GM21381 (cell line): ENCODE measurements around the gene KRTCAP2.

Source experiments
- ATAC-seq: cut with Tn5 transposase; IDR thresholded peaks from one replicate; pipeline ENCODE4 v1.9.1; 2021; ENCODE audit warnings: mild to moderate bottlenecking, moderate library complexity; ENCODE audit not compliant: unreplicated experiment

The KRTCAP2 gene

DNA sequence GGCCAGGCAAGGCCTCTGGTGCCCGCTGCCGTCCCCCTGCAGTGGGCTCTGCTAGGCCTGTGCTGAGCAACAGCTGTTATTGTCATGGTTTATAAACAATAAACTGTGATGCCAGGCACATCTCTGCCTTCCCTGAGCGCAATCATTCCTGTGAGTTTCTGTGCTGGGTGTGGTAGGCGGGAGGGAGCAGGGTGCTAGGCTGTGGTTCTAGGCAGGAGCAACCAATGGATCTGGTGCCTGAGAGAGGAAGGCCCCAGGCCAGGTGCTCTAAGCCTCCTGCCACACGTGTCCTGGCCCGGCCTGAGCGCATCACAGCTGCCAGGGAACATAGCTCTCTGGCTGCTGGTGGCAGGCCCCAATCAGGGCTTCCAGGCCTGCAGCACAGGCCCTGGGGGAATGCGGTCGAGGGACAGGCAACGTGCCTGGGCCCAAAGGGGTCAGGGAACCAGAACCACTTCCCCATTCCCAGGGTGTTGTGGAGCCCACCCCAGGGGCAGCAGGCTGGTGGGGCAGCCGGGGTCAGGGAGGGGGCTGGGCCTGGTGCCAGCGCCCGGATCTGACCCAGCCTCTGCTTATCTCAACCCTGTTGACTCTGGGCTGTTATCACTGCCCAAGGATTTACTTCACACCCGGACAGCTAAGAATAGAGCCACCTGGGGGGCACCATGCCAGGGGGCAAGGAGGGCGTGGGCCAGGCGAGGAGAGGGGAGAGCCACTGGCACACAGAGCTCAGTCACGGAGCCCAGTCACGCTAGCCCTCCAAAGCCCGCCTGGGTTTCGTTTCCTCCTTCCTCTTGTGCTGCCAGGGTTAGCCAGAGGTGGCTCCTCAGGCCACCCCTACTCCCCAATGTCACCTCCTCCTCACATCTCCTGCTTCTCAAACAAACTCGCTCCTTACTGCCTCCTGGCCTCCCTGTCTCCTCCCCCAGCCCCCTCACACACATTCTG lies 12.0 kb upstream of the KRTCAP2 start:
- ATAC-seq, result peak; percentile 70

DNA sequence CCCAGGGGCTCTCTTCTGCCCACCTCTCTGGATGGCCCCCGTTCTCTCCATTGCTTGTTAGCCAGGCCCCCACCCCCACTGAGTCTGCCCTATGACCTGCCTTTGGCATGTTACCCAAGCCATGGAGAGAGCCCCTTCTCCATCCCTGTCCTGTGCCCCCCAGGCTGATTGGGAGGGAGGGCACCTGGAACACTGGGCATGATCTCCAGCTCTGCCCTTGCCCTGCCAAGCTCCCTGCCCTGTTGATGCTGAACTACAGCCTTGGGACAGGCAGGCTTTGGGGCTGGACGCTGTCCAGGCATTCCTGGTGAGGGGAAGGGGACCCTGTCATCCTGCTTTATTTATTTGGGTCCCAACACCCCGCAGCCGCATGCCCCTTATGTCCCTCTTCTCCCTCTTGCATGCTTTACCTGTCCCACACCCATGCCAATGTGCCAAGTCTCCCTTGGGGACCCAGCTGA lies 11.3 kb upstream of the KRTCAP2 start:
- ATAC-seq, result no peak

DNA sequence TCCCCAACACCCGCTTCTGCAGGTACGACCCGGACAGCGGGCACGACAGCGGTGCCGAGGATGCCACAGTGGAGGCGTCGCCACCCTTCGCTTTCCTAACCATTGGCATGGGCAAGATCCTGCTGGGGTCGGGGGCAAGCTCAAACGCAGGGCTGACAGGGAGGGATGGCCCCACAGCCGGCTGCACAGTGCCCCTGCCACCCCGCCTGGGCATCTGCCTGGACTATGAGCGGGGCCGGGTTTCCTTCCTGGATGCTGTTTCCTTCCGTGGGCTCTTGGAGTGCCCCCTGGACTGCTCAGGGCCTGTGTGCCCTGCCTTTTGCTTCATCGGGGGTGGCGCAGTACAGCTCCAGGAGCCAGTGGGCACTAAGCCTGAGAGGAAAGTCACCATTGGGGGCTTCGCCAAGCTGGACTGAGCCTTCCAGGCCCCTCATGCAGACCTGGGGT lies 10.7 kb upstream of the KRTCAP2 start:
- no peak for ATAC-seq

DNA sequence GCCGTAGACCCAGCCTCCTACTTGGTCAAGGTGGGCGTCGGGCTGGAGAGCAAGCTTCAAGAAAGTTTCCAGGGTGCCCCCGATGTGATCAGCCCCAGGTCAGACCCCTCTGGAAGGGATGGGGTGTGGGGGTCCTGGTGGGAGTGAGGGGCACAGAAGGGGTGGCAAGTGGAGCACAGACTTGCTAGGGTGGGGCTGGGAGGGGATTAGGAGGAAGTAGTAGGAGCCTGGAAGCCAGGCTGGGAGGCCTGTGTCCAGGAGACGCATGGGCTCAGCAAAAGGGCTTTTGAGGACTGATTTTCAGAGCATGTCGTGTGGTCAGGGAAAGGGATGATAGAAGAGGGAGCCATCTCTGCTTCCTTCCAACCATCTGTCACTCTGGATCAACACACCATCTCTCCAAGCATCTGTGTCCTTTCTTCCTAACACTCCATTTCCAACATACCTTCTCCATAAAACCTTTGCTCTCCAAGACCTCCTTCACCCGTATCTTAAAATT lies 9.0 kb upstream of the KRTCAP2 start:
- ATAC-seq, result no peak

DNA sequence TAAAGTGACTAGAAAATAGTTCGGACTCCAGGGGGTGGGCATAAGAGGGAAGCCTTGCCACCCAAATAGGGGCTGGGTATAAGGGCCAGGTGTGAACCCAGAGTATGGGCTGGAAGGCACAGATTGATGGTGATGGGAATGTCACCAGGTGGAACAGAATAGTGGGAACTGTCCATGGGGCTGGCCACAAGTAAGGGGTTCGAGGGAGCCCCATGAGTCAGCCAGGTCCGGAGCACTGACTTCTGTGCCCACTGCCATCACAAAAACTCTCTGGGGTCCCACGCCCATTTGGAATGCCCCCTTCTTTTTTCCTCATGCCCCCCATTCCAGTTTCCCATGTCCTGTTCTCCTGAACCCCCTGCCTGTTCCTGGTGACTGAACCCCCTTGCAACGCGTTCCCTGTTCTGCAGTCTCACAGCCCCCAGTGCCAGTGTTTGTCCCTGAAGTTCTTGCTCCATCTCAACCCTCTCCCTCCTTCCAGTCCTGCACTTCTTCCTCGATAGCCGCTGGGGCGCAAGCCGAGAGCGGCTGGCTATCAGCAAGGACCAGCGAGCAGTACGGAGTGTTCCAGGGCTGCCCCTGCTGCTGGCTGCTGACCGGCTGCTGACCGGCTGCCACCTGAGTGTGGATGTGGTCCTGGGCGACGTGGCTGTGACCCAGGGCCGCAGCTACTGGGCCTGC lies 8.4 kb upstream of the KRTCAP2 start:
- no peak for ATAC-seq

DNA sequence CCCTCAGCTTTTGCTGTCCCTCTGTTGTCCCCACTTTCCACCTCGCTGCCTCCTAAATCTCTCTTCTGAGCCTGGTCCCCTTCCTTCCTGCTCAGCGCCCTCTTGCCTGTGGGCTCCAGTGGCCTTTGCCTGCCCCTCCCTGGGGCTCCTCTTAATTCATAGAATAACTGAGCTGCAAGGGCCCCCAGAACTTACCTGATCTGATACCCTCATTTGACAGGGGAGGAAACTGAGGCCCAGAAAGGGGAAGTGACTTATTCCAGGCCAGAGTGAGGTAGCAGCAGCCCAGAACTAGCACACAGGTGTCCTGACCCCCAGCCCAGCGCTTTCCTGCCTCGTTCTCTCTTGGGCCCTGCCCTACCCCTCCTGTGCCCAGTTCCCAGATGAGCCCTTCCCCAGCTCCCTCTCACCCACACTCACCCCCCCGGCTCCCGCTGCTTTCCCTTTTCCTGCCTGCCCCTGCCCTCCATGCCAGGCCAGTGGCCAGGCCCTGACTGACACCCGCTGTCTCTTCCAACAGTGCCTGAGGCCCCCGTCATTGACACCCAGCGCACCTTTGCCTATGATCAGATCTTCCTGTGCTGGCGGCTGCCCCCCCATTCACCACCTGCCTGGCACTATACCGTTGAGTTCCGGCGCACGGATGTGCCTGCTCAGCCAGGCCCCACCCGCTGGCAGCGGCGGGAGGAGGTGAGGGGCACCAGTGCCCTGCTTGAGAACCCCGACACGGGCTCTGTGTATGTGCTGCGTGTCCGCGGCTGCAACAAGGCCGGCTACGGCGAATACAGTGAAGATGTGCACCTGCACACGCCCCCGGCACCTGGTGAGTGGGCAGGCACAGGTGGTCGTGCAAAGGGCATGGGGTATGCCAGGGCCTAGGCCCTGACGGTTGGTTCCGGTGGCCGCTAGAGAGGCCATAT lies 6.3 kb upstream of the KRTCAP2 start:
- no peak for ATAC-seq

DNA sequence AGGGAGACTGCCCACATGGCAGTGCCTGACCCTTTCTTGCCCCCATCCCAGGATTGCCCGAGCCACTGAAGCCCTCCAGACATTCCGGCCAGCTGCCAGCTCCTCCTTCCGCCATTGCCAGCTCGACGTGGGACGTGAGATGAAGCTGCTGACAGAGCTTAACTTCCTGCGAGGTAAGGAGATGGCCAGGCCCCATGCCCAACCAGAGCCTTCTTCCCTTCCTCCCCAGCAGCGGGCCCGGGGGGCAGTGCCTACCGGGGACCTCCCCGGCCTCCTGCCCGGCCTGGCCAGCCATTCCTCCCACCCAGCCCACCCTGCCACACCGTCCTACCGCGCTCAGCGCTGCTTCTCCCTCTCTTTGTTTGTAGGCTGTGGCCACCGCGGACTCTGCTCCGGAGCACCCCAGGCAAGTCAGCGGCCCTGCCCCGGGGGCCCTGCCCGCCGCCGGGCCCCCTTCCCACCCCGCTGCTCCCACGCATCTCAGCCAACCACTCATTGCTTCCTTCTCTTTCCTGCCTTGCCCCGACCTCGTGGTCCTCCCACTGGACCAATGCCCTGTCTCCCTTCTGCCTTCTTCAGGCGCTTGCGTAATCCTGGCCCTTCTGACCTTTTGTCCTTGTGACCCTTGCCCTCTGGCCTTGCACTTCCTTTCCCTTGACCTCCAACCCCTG lies 5.5 kb upstream of the KRTCAP2 start:
- no peak for ATAC-seq

DNA sequence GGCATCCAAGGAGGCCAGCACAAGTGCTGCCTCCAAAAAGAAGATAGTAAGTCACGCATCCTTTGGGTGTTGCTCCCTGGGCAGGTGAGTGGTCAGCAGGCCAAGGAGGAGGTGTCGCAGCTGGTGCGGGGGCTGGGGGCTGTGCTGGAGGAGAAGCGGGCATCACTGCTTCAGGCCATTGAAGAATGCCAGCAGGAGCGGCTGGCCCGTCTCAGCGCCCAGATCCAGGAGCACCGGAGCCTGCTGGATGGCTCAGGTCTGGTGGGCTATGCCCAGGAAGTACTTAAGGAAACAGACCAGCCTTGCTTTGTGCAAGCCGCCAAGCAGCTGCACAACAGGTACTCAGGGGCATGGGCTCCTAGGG lies 4.8 kb upstream of the KRTCAP2 start:
- no peak for ATAC-seq

DNA sequence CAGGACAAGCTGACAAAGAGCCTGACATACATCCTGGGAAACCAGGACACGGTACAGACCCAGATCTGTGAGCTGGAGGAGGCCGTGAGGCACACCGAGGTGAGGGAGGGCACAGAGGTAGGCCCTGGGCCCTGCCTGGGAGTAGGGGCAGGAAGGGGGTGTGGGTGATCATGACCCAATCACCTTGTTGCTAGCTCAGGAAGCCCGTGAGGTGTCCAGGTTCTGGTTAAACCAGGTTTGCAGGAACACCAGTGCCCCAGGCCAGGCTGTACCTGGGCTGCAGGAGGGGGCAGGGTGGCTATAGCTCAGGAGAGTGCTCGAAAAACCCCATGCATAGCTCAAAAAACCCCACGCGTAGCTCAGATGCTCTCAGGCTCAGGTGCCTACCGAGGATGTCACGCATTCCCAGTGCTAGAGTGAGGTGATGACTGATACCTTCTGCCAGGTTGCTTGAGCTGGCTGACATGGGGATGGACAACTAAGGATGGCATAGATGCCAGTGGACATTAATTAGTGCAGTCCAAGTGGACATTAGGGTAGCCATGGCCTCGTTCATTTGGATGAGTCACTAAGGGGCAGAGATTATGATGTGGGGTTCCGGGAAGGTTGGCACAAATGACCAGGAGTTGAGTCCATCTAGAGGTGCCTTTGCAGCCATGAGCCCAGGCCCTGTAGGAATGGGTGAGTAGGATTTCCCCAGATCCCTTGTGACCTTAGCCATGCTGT lies 4.3 kb upstream of the KRTCAP2 start:
- ATAC-seq, result no peak

DNA sequence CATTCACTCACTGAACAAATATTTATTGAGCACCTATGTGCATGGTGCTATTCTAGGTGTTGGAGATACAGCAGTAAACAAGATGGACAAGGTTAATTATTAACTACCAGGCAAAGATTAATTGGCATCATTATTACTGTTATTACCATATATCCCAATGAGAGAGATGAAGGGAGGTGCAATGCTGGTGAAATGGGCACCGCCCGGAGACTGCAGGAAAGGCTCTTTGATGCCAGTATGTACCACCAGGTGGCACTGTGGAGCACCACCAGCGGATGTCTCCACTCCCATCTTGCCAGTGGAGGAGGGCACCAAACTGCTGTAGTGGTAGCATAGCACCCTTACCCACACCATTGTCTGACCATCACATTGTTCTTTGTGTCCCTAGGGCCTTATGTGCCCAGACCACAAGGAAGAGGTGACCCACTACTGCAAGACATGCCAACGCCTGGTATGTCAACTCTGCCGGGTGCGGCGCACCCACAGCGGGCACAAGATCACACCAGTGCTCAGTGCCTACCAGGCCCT lies 3.5 kb upstream of the KRTCAP2 start:
- no peak for ATAC-seq

DNA sequence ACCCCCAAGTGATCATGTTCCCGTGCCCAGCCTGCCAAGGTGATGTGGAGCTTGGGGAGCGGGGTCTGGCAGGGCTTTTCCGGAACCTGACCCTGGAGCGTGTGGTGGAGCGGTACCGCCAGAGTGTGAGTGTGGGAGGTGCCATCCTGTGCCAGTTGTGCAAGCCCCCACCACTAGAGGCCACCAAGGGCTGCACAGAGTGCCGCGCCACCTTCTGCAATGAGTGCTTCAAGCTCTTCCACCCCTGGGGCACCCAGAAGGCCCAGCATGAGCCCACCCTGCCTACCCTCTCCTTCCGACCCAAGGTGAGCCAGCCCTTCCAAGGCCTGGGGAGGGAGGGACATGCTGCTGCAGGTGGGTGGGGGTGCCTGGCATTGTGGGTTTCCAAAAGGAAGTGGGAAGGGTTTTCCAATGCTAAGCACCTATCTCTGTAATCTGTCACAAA lies 2.8 kb upstream of the KRTCAP2 start:
- no peak for ATAC-seq

DNA sequence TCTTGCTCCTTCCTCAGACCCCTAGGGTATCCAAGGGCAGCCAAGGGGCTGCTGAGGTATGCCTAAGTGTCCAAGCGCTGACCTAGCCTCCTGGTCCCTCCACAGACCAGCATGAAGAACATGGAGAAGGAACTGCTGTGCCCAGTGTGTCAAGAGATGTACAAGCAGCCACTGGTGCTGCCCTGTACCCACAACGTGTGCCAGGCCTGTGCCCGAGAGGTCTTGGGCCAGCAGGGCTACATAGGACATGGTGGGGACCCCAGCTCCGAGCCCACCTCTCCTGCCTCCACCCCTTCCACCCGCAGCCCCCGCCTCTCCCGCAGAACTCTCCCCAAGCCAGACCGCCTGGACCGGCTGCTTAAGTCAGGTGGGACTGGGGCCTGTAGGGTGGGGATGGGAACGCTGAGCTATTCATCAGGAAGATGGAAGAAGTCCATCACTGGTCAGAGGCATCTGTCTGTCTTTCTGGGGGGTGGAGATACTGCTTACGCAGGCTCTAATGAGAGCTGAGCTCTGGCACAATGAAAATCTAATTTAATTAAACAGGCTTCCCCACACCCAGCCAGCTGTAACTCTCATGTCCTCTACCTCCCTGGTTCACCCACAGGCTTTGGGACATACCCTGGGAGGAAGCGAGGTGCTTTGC lies 2.3 kb upstream of the KRTCAP2 start:
- no peak for ATAC-seq

DNA sequence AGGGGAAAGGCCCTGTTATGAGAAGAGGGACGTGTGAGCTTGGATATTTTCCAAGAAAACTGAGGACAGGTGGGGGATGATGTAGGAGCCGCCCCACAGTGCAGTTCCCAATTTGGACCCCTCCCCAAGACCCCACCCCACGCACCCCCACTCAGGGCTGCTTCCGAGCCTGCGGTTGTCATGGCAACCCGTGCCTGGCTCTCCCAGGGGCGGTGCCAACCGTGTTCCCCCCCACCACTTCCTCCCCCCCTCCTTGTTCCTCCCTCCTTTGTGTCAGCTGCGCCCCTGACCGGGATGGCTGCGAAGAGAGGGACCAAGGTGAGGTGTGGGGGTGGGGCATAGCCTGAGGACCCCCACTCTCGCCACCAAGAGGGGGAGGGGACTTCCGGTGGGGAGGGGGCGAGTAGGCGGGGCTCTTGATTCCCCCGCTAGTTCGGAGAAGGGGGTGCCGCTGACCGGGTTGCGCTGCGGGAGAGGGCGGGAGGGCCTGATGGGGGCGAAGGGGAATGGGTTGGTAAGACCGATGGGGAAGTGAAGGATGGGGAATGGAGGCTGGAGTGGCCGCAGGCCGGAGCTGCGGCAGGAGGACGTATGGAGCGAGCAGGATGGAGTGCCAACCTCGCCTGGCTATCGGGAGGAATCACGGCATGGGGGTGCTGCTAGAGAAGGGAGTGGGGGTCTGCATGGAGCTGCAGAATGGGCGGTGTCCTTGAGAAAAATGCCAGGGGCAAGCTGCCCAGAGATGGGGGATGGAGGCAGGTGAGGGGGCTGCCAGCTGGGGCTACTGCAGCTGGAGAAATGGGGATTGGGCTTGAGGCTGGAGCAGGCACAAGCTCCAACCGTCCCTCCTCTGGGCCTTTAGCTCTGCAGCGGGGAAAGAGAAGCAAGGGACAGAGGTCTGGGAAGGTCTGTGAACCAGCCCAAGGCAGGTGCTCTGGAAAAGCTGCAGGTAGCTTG lies 1.5 kb upstream of the KRTCAP2 start:
- no peak for ATAC-seq

DNA sequence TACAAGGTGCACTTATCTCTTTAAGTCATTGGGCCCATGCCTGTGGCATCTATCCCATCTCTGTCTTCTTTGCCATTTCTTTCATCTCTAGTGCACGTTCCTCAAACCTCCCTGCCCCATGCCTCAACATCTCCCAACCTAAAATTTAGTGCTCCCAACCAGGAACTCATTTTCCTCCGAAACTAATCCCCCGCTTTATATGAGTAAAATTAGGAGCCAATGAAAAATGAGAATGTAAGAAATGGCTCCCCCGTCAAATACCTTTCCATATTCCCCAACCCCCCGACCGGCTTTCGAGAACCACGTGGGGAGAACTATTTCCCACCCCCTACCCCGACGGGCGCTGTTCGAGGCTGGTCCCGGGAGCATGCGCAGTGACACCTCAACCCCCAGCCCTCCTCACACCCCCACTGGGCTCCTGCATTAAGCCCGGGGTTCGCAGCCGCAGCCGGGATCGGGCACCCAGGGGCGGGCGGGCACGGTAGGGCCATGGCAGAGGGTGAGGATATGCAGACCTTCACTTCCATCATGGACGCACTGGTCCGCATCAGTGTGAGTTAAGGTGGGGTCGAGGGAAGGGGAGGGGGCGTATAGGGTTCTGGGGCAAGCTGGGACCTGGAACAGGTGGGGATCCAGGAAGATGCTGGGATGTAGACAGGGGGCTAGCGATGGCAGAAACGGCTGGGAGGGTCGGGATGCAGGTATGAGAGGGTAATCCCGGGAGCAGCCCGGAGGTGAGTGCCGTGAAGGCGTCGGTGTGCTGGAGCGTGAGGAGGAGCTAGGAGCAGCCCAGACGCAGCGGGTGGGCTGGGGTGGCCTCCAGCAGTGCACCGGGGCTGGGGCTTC lies 597 bp upstream of the KRTCAP2 start, which contains the start of gene TRIM46:
Gene TRIM46 (plus strand): TSS at position 372 of the 846 bp plus-strand sequence. CDS start 118 bp downstream, at position 490.
- ATAC-seq, result peak; percentile 5

DNA sequence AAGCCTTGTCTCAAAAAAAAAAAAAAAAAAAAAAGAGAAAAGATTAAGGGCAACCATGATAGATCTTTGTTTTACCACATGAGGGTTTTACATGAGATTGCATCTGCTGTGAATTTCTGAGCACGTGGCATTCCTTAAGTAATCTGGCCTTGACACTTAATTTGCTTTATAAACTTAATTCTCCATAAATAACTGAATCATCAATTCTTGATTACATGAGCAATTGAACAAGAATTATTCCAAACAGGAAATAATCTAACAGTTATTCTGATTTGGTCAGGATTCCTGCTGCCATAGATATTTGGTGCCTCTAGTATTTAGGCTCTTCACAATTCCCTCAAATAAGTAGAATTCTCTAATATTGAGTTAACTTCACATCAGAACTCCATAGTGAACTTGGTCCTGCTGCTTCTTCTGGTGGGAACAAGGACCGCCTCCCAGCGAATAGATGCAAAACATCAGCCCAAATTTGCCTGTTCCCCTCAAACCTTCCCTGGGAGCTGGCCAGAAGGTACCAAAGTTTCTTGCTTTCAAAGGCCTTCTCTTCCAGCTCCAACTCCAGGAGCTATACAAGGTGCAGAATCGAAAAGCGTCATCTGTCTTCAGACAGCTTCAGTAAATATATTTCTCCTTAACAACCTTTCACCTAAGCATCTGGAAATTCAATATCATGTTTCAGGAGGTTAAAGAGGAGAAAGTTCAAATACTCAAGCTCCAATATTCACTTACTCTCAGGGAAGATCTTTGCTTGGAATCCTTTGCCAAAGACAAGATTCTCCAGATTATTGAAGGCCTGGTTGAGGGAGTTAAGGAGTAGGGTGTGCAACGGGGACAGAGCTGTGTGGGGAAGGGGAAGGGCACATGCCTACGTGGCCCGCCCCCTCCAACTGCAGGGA lies 1.0 kb downstream of the KRTCAP2 start:
- peak; percentile 22 for ATAC-seq

DNA sequence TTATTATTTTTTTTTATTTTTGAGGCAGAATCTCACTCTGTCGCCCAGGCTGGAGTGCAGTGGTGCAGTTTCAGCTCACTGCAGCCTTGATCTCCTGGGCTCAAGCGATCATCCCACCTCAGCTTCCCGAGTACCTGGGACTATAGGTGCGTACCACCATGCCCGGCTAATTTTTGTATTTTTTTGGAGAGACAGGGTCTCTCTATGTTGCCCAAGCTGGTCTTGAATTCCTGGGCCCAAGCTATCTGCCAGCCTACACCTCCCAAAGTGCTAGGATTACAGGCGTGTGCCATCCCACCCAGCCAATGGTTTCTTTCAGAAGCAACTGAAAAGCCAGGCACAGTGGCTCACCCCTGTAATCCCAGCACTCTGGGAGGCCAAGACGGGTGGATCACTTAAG lies 2.3 kb downstream of the KRTCAP2 start:
- ATAC-seq, result no peak
